Measurements from ENCODE around the gene STX8.

Gene STX8

DNA sequence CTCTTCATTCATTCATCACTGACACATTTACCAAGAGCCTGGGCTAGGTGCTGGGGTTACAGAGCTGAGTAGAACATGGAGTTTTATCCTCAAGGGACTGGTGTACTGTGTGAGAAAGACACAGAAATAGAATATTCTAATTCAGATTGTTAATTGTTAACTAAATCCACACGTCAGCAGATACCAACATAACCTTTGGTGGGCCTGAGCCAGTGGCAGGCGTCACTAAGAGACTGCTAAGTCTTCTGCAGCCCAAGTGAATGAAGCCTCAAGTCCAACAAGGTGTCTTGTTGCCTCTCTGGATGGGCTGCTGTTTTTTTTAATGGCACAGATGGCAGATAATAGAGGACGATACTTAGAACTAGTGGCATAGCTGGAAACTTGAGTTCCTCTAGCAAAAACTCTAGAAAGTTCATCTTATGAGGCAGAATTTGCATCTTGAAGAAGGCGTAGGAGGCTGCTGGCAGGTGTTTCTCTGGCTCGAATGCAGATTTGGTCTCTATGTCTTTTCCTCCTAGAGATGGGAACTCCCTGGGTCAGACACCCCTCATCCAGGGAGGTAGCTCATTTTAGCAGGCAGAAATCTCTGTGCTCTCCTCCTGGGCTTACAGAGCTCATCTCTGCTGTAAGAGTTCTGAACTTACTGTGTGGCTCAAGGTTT is 374.8 kb downstream of the STX8 start:
- DNase-seq: no peak
